ENCODE results near the gene ERBB4. TPM values are rescaled to one million over a fixed set of nuclear protein-coding genes. Genes with fewer than 3 reads are reported as not detected.

ERBB4 gene
- total and polyA plus RNA-seq, 2 of the 8 experiments (the other 6 are each of a cell fraction or from before 2014, with no cell fraction given) = 0.34 to 1.3 TPM

GRCh38 chr2:212032032-212032431, 506.6 kb downstream of the ERBB4 start (continued):
- no peak for TF ChIP-seq CHD7 (IDR thresholded peaks at IDR 0.05; ENCODE audit: insufficient replicate concordance, low read length)
- no peak for TF ChIP-seq CHD1 (IDR thresholded peaks at IDR 0.05; ENCODE audit: low read depth, low read length)
- TF ChIP-seq TAF1 (IDR thresholded peaks at IDR 0.05; ENCODE audit: low read depth, low read length) = no peak
